HepG2 (cell line): ENCODE results near the gene BICDL1. TPM values are rescaled to one million over a fixed set of nuclear protein-coding genes. Genes with fewer than 3 reads are reported as not detected.

Source experiments
- CBX2 ChIP-seq, 2 experiments: fragments of 200-600 bp in 1 of 2; sonication (generic); formaldehyde crosslinking in 1 of 2; IDR thresholded peaks; 2 replicates each; pipeline versions ENCODE4 v1.7.0 to v1.8.1; 2018 to 2022; ENCODE audit warnings: low read depth in 2 of 2, low read length in 1 of 2, mild to moderate bottlenecking in 1 of 2, missing genetic modification reagents in 1 of 2
- DNMT3B ChIP-seq: conservative IDR thresholded peaks from 2 replicates; pipeline ENCODE4 v1.6.1; 2016; ENCODE audit warnings: missing biosample characterization, control low read depth
- E2F1 ChIP-seq: sonication (generic); formaldehyde crosslinking; IDR thresholded peaks from 2 replicates; pipeline ENCODE4 v1.5.0; 2020; ENCODE audit warnings: missing genetic modification reagents
- GFI1 ChIP-seq: sonication (generic); formaldehyde crosslinking; IDR thresholded peaks from 2 replicates; pipeline ENCODE4 v1.5.0; 2020; ENCODE audit warnings: missing genetic modification reagents, mild to moderate bottlenecking, borderline replicate concordance
- NONO ChIP-seq, 2 experiments: fragments of 450-650 bp in 1 of 2; sonication (generic) in 1 of 2; formaldehyde crosslinking in 1 of 2; IDR thresholded peaks in 1 of 2; conservative IDR thresholded peaks in 1 of 2; 2 replicates each; pipeline versions ENCODE4 v1.6.1 to v1.8.0; 2017 to 2022; ENCODE audit warnings: mild to moderate bottlenecking in 1 of 2, missing genetic modification reagents in 1 of 2, moderate library complexity in 1 of 2
- REL ChIP-seq: sonication (generic); formaldehyde crosslinking; conservative IDR thresholded peaks from 2 replicates; pipeline ENCODE4 v1.8.0; 2022; ENCODE audit warnings: mild to moderate bottlenecking, missing genetic modification reagents, moderate library complexity
- RERE ChIP-seq: IDR thresholded peaks from 2 replicates; pipeline ENCODE4 v1.6.1; 2016; ENCODE audit warnings: low read depth, missing genetic modification reagents, missing compliant biosample characterization
- ZMYM3 ChIP-seq: sonication (generic); formaldehyde crosslinking; IDR thresholded peaks from 2 replicates; pipeline ENCODE4 v1.5.1; 2020; ENCODE audit warnings: mild to moderate bottlenecking, missing genetic modification reagents
- ZNF138 ChIP-seq: sonication (generic); formaldehyde crosslinking; IDR thresholded peaks from 2 replicates; pipeline ENCODE4 v1.5.0; 2020; ENCODE audit warnings: mild to moderate bottlenecking, low read depth, missing genetic modification reagents
- ZNF563 ChIP-seq: sonication (generic); formaldehyde crosslinking; IDR thresholded peaks from 2 replicates; pipeline ENCODE4 v1.8.0; 2022; ENCODE audit warnings: mild to moderate bottlenecking, moderate library complexity, missing genetic modification reagents
- ZNF687 ChIP-seq: sonication (generic); formaldehyde crosslinking; IDR thresholded peaks from 2 replicates; pipeline ENCODE4 v1.5.1; 2020; ENCODE audit warnings: mild to moderate bottlenecking, missing genetic modification reagents, moderate library complexity
- ZNF724P ChIP-seq: sonication (generic); formaldehyde crosslinking; IDR thresholded peaks from 2 replicates; pipeline ENCODE4 v1.8.0; 2022; ENCODE audit warnings: missing genetic modification reagents, borderline replicate concordance
- polyA plus RNA-seq, 8 experiments: library from polyadenylated mRNA; depleted of rRNA in 3 of 8; stranded (reverse) in 7 of 8; unstranded in 1 of 8; fragments of >200 nt; fragmentation: Illumina TruSeq in 4 of 8; extraction: Trizol in 4 of 8; gene quantifications; 2 replicates each; pipeline versions ENCODE4 v1.2.1 to v1.2.3, GENCODE V29; 2011 to 2016; ENCODE audit warnings: low read depth in 4 of 8, missing spikeins in 1 of 8, mixed read lengths in 1 of 8; ENCODE audit not compliant: insufficient read depth in 1 of 8
- total RNA-seq, 5 experiments: library from RNA; depleted of rRNA; stranded (reverse); fragments of >200 nt; fragmentation: Illumina TruSeq; extraction: Trizol; gene quantifications; 2 replicates each; pipeline ENCODE4 v1.2.3, GENCODE V29; 2016; ENCODE audit warnings: low read depth in 1 of 5
- TF ChIP-seq, protein P1 (sequence below): sonication (generic); formaldehyde crosslinking; IDR thresholded peaks from 2 replicates; pipeline ENCODE4 v1.4.0; 2020; ENCODE audit warnings: missing genetic modification reagents, mild to moderate bottlenecking, borderline replicate concordance

The BICDL1 gene
- total and polyA plus RNA-seq, 2 of the 13 experiments (the other 11 are each of a cell fraction or from before 2014, with no cell fraction given), result 3.6 to 9.7 TPM

DNA sequence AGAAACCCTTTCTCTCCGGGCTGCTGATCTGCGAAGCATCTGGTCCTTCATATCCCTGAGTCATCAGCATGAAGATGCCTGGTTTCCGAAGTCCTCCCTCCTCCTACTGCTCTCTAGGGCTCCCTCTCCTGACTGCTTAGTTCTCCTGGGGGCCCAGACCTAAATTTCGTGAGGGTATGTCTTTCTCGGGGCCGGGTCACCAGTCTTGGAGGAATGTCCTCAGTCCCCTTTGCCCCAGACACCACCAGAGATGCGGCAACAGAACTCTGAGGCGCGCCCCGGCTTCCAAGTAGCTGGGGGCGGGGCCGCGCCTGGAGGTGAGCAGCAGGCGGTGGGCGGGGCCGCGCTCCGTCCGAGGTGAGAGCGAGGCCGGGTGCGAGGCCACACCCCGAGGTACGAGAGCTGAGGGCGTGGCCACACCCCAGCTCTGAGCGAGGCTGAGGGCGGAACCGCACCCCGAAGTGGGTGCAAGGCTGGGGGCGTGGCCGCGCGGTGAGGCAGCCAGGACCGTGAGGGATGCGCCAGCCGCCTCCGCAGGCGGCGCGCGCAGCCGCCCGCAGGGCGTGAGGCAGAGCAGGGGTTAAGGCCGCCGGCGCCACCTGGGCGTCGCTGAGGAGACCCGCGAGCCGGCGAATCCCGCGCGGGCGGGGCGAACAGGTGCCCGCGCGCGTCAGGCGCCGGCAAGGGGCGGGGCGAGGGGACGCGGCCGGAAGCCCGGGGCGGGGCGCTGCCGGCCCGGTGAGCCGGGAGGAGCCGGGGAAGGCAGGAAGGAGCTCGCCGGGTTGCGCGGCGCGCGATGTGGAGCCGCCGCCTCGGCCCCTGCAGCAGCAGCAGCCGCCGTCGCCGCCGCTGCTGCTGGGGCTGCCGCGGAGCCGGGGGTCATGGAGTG, at the start of gene BICDL1 (continued):
- TF ChIP-seq ZNF687 (CRISPR knock-in tag) (peak; percentile 73), ZNF563 (CRISPR knock-in tag) (no peak), ZNF138 (CRISPR knock-in tag) (no peak), DNMT3B (CRISPR knock-in tag) (no peak), NONO (IDR thresholded peaks at IDR 0.05) (no peak), NONO (CRISPR knock-in tag; conservative IDR thresholded peaks at IDR 0.05) (no peak), CBX2 (IDR thresholded peaks at IDR 0.05; ENCODE audit: low read depth, low read length) (no peak), CBX2 (CRISPR knock-in tag; IDR thresholded peaks at IDR 0.05; ENCODE audit: low read depth) (no peak), GFI1 (CRISPR knock-in tag) (no peak), RERE (no peak), E2F1 (CRISPR knock-in tag) (no peak), ZNF724P (no peak), ZMYM3 (no peak), REL (CRISPR knock-in tag) (no peak)
- TF ChIP-seq, protein P1, sequence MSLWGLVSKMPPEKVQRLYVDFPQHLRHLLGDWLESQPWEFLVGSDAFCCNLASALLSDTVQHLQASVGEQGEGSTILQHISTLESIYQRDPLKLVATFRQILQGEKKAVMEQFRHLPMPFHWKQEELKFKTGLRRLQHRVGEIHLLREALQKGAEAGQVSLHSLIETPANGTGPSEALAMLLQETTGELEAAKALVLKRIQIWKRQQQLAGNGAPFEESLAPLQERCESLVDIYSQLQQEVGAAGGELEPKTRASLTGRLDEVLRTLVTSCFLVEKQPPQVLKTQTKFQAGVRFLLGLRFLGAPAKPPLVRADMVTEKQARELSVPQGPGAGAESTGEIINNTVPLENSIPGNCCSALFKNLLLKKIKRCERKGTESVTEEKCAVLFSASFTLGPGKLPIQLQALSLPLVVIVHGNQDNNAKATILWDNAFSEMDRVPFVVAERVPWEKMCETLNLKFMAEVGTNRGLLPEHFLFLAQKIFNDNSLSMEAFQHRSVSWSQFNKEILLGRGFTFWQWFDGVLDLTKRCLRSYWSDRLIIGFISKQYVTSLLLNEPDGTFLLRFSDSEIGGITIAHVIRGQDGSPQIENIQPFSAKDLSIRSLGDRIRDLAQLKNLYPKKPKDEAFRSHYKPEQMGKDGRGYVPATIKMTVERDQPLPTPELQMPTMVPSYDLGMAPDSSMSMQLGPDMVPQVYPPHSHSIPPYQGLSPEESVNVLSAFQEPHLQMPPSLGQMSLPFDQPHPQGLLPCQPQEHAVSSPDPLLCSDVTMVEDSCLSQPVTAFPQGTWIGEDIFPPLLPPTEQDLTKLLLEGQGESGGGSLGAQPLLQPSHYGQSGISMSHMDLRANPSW (CRISPR knock-in tag), result no peak
